G401.6 (cell line): ENCODE measurements around the gene FRMD3.

Source experiments
- FAIRE-seq: peaks from 2 replicates; lab custom pipeline; 2012; peaks lifted over from hg19 to GRCh38; lab: Jason Lieb, UNC

FRMD3 gene

DNA sequence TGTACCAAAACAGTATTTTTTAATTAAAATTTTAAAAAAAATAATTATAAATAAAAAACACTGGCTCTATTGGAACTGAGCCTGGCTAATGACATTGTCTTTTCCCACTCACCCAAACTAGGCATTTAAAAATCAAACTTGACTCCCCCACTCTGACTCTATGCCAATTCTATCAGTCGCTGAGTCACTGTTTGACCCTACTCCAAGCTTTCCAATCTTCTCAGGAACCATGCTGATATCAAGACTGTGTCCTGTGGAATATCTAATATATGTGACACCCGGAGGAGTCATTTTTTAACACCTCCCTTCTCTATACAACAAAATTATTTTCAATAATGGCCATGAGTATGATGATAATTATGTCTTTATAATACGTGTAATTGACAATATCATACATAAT is 303.7 kb downstream of the FRMD3 start:
- FAIRE-seq, result no peak

DNA sequence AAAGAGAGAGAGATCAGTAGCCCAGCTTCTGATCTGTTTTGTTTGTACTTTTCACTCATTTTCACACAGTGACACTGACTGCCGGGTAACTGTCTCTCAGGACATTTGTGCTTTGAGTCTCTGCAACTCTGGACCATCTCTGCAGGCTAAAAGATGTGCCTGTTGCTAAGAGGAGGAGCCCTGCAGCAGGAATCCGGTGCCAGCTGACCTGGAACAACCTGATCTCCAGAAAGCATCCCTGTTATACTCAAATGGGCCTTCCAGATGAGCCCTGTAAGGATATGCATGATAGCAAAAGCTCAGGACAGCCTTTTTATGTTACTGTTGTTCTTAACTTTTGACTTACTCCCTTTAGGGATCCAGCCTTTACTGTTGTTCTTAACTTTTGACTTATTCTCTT is 304.6 kb downstream of the FRMD3 start:
- no peak for FAIRE-seq

DNA sequence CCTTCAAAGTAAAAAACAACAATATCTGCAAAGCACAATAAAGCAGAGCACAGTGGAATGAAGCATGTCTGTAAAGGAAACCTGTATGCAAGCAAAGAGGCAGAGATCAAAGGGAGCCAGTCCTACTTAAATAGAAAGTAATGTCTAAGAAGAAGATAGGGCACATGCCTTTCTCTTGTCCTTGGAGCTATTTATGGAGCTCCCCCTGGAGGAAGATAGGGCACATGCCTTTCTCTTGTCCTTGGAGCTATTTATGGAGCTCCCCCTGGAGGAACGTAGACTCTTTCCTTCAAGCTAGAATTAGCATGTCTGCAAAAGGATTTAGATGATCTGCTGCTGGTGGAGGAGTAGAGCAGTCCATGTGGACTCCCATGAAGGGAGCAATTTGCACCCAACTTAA is 307.2 kb downstream of the FRMD3 start:
- FAIRE-seq, result no peak

DNA sequence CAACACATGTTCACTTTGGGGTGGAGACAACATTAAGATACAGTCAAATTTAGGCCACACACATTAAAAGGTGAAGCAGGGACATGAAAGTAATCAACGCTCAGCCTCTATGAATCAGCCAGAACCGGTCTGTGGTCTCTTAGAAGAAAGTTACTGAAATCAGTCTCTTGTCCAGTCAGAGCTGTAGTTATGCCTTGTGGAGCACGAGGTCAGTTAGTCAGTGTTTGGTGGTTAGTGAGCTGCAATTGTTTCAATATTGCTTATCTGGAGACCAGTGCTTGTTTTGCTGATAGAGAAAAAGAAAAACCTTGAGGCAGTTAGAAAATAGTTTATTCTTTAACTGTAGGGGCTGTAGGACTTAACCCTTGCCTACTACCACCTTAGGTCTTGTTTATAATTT is 317.5 kb downstream of the FRMD3 start:
- no peak for FAIRE-seq

DNA sequence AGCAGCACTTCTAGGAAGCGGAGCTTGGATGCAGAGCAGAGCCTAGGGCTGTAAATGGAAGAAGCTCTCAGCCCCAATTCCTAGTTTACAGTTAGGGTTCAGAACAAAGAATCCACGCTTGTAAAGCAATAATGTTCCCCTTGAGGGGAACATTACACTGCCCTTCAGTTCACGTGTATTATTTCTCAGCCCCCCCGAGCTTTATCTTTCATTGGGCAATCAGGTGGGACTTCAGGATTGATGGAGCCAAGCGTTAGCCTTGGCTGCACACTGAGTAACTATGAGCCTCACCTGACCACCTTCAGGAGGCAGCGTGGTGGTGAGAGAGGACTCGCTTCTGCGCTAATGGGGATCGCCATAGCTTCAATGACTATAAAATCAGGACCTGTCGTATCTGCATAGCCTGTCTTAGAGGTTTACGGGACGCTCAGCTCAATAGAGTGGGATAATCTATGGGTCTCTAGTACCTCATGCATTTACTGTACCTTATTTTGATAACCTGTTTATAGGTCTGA is 318.2 kb downstream of the FRMD3 start:
- FAIRE-seq, result no peak

DNA sequence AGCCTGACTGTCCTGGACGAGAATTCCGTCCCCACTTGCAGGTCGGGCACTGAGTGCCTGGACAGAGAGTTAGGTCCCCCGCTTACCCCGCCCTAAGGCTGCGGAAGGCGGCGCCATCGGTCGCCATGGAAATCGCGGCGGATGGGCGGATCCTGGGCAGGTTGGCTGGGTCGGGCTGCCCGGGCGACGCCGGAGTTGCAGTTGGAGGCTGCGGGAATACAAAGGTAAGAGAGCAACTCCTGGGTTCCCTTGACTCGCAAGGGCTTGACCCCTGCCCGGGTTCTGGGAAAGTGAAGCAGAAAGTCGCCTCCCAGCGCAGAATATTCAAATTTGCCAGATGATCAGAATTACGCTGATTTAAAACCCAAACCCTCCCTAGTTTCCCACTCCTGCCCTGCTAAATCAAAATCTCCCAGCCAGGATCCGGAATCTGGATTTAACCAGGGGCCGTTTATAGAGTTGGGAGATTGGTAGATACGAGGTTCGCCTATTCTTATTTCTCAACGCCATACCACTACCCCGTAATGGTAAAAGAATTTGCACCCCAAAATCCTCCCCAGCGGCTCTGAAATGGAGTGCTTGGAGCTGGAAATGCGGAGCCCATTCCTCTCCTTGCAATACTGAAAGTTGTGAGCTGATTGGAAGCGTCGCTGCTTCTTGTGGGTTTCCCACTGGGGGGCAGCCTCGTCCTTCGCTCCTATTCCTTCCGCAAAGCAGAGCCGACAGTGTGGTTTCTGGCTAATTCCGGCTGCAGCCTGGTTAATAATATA is 318.9 kb downstream of the FRMD3 start:
- no peak for FAIRE-seq

DNA sequence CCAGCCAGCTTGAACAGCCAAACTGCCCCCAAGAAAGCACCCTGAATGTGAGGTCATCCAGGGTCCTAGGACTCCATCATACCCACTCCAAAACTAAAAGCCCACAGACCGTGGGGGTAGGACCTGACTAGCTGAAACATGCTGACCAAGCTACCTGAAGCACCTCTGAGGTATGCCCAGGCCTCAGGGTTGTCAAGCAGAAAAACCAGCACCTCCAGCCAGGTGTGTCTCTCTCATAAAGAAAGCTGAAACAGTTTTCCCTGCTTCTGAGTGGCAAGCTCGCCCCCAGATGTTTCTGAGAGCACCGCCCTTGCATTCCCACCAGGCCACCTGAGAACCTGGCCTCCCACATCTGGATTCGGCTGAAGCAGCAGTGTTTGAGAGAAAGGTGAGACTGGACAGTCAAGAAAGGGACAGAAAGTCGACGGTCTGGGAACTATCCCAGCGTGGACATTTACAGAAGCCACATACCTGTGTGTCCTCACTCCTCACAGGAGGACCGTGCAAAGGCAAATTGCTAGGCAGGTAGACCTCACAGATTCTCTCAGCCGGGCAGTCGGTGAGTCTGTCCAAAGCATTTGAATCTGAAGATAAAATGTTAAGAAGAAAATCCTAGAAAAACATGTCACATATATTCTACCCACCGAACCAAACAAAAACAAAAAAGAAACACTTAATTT is 319.6 kb downstream of the FRMD3 start:
- FAIRE-seq, result no peak

DNA sequence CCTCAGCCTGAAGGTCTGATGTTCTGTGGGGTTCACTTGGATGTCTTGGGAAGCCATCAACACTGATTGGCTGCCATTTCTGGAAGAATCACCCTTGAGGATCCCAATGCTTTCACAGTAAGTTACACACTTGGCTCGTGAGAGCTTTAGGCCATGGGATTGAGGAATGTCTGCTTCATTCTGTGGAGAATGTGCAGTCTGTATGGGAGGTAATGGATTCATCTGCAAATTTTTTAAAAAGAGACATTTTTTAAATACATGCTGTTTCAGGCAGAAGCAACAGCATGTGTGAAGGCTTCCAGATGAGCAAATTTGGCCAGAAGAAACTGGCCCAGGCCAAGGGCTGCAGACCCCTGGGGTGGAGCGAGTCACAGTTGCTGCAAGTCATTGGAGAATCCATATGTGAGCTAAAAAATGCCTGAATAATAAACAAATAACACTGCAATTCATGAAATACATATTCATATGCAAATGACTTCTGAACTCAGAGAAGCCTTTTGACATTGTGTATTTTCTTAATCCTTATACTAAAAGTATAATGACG is 328.9 kb downstream of the FRMD3 start:
- no peak for FAIRE-seq

DNA sequence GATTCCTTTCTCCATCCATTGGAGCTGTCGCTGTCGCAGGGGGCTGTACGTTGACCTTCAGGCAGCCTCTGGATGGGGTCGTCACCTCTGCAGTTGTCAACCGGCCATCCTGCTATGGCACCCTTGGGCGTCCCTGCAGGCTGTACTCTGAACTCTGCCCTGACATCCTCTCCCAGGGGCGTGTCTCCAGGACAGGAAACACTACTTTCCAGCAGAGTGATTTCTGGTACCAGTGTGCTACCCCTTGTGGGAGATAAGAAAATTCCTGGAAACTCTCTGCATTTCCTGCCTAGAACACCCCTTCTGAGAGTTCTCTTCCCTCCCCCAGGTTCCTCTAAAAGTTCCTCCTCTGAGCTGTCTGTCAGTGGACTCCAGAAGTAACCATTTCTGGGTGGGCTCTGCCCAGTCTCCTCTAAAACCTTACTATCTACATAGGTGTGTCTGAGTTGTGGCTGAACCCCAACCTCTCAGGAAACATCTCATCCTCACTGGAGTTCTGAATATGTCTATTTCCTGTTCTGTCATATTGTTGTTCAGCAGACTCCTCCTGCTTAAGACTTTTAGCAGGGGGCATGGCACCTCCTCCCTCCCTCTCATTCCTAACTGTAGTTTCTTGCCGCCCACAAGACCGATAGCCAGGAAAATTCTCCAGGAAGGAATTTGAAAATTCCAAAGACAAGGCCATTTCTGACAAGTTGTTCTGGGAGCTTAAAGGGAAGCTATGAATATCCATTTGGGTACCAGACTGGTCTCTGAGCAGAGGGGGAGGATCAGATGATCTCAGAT is 329.9 kb downstream of the FRMD3 start:
- FAIRE-seq, result no peak

DNA sequence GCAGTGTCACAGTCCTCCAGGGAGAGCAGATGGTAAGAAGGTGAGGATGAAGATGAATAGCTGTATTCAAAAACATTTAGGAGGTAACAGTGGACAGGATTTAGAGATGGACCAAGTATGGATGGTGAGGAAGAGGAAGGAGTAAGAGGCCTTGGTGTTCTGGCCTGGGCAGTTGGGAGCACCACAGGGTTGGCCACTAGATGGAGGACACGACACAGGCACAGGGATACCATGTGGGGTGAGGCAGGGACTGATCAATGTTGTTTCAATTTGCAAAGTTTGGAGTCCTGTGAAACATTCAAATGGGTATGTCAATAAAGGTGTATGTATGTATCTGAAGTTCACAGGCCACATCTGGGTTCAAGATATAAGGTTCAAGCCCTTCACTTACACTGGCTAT is 334.2 kb downstream of the FRMD3 start:
- FAIRE-seq, result no peak

DNA sequence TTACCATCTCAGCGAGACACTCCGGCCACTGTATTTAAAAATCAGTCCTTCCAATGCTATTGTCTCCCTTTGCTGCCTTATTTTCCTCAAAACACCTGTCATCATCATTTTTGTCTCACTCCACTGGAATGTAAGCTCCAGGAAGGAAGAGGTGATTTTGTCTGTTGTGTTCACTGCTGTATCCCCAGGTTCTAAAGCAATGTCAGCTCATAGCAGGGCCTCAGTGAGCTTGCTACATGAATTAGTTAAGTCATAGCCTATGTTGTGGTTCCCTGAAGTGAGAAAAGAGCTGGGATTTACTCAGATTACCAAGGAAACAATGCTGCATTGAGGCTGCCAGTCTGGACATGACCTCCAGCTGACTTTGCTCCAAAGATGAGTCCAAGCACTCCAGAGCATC is 337.7 kb downstream of the FRMD3 start:
- FAIRE-seq, result no peak

DNA sequence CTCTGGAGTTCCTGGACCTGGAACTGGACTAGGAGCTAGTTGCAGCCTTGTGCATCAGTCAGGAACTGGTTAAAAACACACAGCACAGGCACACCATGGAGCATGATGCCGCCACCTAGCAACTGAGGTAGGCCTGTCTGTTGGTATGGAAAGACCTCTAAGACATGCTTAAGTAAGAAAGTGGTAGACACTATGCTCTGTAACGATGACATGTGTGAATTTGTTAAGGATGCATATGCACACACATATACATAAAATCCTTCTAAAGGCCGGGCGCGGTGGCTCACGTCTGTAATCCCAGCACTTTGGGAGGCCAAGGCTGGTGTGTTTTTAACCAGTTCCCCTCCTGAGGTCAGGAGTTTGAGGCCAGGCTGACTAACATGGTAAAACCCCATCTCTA is 338.4 kb downstream of the FRMD3 start:
- no peak for FAIRE-seq

DNA sequence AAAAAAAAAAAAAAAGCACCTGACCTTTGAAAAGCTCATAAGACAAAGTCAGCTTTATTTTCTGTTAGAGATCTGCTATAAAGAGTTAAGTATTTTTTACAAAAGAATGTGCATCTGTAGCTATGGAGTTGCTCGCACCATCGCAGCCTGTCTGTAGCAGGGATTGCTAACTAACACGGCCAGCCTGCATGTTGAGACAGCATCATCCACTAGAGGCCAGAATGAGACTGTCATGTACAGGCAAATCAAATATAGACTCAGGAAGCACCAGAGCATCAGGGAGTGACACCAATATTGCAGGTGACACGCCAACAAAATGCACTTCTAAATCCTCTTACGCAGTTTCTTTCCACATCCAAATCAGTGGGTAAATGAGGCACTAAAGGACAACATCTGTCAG is 339.0 kb downstream of the FRMD3 start:
- FAIRE-seq, result no peak

DNA sequence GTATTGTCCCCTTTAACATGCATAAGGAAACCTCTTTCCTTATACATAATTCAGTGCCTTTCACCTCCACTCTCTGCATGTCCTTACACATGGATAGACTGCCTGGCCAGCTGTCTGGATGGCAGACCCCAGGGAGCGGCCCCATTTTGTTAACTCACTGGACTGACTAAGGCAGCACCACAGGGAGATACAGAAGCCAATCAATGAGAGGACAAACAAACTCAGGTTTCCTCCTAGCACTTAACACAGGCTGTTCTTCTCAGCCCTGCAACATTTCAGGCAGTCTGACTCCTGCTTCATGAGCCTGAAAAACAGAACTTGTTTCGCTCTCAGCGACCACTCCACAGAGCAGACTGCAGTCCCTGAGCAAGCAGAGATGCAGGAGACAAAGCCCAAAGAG is 339.8 kb downstream of the FRMD3 start:
- FAIRE-seq, result no peak

DNA sequence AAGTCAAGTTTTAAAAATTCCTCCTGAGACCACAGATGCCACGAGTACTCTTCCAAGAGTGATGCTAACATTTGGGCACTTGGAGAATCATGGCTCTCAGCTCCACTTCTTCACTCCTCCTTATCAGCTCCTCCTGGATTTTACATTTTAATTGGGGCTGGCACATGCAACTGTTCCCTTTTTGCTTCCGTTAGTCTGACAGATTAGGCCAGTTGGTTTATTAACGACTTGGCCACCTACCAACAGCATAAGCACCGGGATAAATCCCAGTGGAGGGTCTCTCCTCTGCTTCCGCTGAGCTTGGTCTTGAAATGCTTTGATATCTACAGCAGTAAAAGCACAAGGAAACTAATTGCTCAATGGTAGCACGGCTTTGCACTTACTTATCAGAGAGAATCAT is 340.6 kb downstream of the FRMD3 start:
- no peak for FAIRE-seq

DNA sequence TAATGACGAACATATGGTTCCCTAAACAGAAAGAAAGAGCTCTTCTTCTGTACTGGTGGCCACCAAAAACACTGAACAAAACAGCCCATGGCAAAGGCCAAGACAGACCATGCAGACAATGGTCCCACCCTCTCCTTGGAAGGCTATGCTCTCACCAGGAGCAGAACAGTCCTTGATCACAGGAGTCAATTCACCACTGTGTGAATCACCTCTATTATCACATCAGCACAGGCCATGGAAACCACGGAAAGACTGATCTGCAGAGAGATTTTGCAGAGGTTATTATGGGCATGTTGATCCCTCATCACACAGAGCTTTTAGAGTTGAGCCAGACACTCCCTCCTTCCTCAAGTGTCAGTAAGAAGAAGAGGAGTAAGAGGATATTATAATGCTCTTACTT is 341.3 kb downstream of the FRMD3 start:
- FAIRE-seq, result no peak
